ENCODE data around the gene SRPX. TPM values are rescaled to one million over a fixed set of nuclear protein-coding genes. Genes with fewer than 3 reads are reported as not detected.

The SRPX gene
- total and polyA plus RNA-seq, 2 of the 4 experiments (the other 2 are of a cell fraction): 35.5 to 81.5 TPM

- Histone ChIP-seq H3K4me1 (ENCODE audit: control insufficient read depth, insufficient read depth, low read length) (no peaks in the 10 kb centered on the region), H3K27ac (ENCODE audit: insufficient read depth, low read length) (no peak overlapping the region), H2AFZ (replicated peaks; ENCODE audit: low read length, poor library complexity) (no peak overlapping the region), H3K18ac (ENCODE audit: low read depth, low read length) (no peak overlapping the region), H3K9me1 (ENCODE audit: insufficient read depth, low read length) (no peaks in the 10 kb centered on the region), H3K79me1 (ENCODE audit: low read depth in 1 of 2, low read length in 2 of 2) (no peaks in the 10 kb centered on the region), H3K36me3 (ENCODE audit: control insufficient read depth, insufficient read depth, low read length) (no peaks in the 10 kb centered on the region), H3K4me3 (ENCODE audit: insufficient read depth, low read depth, low read length) (no peak overlapping the region), H4K8ac (ENCODE audit: low read depth in 2 of 2, low read length in 2 of 2) (no peak overlapping the region), H2AK9ac (replicated peaks; ENCODE audit: low read depth, low read length, poor library complexity) (no peak overlapping the region), H3K23ac (ENCODE audit: low read depth, low read length) (no peak overlapping the region), H3K4ac (ENCODE audit: low read depth, low read length) (no peak overlapping the region), H2BK15ac (ENCODE audit: low read depth, low read length) (no peak overlapping the region), H3K27me3 (ENCODE audit: control insufficient read depth, insufficient read depth, low read length) (peaks cover 1% of the 10 kb centered on the region; the same call in 1 of the 2 replicates), H3K9me3 (ENCODE audit: control insufficient read depth, insufficient read depth, low read length) (no peaks in the 10 kb centered on the region; the same call in 1 of the 2 replicates), H2BK5ac (ENCODE audit: low read depth, low read length, poor library complexity, severe bottlenecking) (no peak overlapping the region), H3K14ac (replicated peaks; ENCODE audit: low read depth, low read length) (no peak overlapping the region), H2AK5ac (ENCODE audit: low read depth, low read length) (no peak overlapping the region), H2BK20ac (ENCODE audit: low read depth, low read length) (no peak overlapping the region), H3K4me2 (ENCODE audit: low read depth, low read length) (no peak overlapping the region), H4K91ac (ENCODE audit: insufficient read depth, low read depth, low read length) (no peak overlapping the region), H4K20me1 (ENCODE audit: insufficient read depth, low read length) (no peaks in the 10 kb centered on the region), H4K5ac (ENCODE audit: low read depth, low read length) (no peak overlapping the region), H3K56ac (ENCODE audit: extremely low read depth, insufficient read depth, low read length) (no peak overlapping the region), H3K9ac (ENCODE audit: low read depth, low read length) (no peak overlapping the region), H2BK120ac (ENCODE audit: low read depth, low read length) (no peak overlapping the region)
- ATAC-seq (ENCODE audit: low read depth) (no peak), DNase-seq (no peak)
- CTCF ChIA-PET: interaction anchor here (0.7 to 0.8 kb wide), 2 partner anchors 92 to 138 kb away, joined by 3 to 4 read pairs; partner anchors contain the start of gene RPGR
- no CpG with 5 or more reads among the region's 7 CpGs for WGBS, 2 experiments (ENCODE audit: extremely low coverage in 2 of 2, insufficient read length in 1 of 2)
- intact Hi-C loops (cut with micrococcal nuclease): no loop called here
- no TSS peak for BruUV-seq (replicated peaks)
- POLR2A ChIA-PET (ENCODE audit: unreplicated experiment): no interaction called here
- in situ Hi-C loops (cut with MboI; ENCODE audit: low sequenced_read_pairs): no loop called here
- no peak for TF ChIP-seq CTCF (conservative IDR thresholded peaks at IDR 0.05; ENCODE audit: low read depth, low read length)
- TF ChIP-seq USF2 (IDR thresholded peaks at IDR 0.05; ENCODE audit: low read depth, low read length): no peak
- no peak for TF ChIP-seq BHLHE40 (IDR thresholded peaks at IDR 0.05; ENCODE audit: low read depth, low read length)
- TF ChIP-seq FOS (IDR thresholded peaks at IDR 0.05; ENCODE audit: low read depth, low read length): no peak
- TF ChIP-seq MXI1 (IDR thresholded peaks at IDR 0.05; ENCODE audit: borderline replicate concordance, low read depth, low read length): no peak
- TF ChIP-seq ELK1 (IDR thresholded peaks at IDR 0.05; ENCODE audit: borderline replicate concordance, low read depth, low read length): no peak
- TF ChIP-seq MAFK (IDR thresholded peaks at IDR 0.05; ENCODE audit: low read depth, low read length): no peak
- TF ChIP-seq CEBPB (IDR thresholded peaks at IDR 0.05; ENCODE audit: low read depth, low read length): no peak
- dilution Hi-C loops (cut with HindIII; ENCODE audit: low sequenced_read_pairs, unreplicated experiment): no loop called here
These were observed 31.0 kb downstream of the SRPX start for GRCh38 chrX:38189431-38190250.

All from IMR-90 (cell line).